HG02642 (cell line): ENCODE data around the gene NAT8L.

Experiments used
- ATAC-seq: cut with Tn5 transposase; IDR thresholded peaks from one replicate; pipeline ENCODE4 v1.9.1; 2021; ENCODE audit warnings: mild to moderate bottlenecking; ENCODE audit not compliant: unreplicated experiment, poor library complexity

NAT8L gene

GRCh38 chr4:2044542-2045517 is 14.3 kb upstream of the NAT8L start:
- ATAC-seq, result no peak

DNA sequence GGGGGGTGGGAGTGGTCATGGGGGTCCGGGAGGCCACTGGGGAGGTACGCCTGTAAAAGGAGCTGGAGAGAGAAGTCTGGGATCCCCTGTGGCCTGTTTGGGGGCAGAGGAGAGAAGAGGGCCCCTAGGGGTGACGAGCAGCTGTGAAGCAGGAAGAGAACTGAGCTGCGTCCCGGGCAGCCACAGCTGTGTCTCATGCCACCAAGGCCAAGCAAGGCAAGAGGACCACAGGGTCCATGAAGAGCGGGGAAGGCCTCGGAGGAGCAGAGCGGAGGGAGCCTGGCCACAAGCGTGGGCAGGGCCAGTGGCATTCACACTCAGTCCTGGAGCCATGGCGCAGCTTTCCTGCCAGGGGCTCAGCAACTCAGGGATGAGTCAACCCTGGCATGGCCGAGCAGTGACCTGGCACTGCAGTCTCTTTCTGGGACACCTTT is 13.6 kb upstream of the NAT8L start:
- ATAC-seq, result no peak

- no peak for ATAC-seq
Measured at GRCh38 chr4:2046031-2046961, 12.8 kb upstream of the NAT8L start.

- ATAC-seq, result no peak
Measured at GRCh38 chr4:2047031-2047660, 12.0 kb upstream of the NAT8L start.

DNA sequence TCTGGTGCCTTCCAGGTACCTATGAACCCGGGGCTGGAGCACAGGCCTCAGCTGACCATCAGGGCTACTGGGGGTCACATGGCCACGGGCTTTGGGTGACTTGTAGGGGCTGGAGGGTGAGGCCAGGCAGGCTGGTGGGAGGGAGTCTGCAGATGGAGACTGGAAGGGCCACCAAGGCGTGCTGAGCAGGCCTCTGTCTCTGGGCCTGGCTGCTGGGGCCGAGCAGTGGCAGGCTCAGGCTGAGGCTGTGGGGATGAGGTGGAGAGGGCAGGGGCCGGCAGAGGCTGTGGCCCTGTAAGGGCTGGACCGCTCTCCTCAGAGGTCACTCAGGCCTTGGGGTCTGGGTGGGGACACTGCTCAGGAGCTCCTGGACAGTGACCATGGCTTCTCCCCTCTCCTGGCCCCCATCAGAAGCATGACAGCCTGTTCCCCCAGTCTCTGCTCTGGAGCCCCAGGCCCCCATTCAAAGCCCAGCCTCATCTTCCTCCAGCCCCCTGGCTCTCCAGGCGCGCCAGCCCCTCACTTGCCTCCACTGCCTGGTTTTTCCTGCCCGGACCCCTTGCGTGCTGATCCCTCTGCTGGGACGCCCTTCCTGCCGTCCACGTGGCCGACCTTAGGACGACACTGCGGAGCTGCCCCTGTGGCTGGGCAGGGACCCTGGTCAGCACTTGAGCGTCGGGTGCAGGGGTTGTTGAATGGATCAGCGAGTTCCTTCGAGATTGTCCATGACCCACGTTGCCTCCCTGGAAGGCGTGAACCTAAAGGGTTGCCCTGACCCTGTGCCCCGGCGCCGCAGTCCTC is 11.1 kb upstream of the NAT8L start:
- no peak for ATAC-seq

GRCh38 chr4:2048831-2049230 is 10.3 kb upstream of the NAT8L start:
- ATAC-seq, result no peak

DNA sequence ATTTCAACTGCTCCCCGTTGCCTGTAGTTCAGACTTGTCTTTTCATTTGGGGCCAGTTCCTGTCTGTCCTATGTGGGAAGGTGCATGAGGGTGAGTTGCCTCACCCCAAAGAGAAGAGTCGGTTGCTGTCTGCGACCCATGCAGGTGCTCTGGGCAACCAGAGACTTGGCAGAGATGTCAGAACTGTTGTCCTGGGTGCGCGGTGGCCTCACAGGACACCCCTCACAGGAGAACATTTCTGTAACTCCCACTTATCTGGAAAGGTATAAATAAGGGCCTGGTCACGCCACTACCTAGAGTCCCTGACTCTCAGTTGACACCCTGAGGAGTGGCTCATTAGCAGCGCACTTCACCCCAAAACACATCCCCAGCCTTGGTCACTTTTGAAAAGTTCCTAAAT is 9.7 kb upstream of the NAT8L start:
- ATAC-seq, result no peak

DNA sequence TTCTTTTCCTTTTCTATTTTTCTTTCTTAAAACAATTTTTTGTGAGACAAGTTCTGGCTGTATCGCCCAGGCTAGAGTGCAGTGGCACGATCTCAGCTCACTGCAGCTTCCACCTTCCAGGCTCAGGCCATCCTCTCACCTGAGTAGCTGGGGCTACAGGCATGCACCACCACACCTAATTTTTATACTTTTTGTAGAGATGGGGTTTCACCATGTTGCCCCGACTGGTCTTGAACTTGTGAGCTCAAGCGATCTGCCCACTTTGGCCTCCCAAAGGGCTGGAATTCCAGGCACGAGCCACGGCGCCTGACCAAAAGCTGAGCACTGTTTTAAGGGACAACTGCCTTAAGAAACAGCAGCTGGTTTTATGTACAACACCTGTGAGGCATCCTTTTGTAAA is 9.3 kb upstream of the NAT8L start:
- no peak for ATAC-seq

- no peak for ATAC-seq
Measured at GRCh38 chr4:2051086-2051485, 8.0 kb upstream of the NAT8L start.

- no peak for ATAC-seq
Measured at GRCh38 chr4:2054217-2054616, 4.9 kb upstream of the NAT8L start.

DNA sequence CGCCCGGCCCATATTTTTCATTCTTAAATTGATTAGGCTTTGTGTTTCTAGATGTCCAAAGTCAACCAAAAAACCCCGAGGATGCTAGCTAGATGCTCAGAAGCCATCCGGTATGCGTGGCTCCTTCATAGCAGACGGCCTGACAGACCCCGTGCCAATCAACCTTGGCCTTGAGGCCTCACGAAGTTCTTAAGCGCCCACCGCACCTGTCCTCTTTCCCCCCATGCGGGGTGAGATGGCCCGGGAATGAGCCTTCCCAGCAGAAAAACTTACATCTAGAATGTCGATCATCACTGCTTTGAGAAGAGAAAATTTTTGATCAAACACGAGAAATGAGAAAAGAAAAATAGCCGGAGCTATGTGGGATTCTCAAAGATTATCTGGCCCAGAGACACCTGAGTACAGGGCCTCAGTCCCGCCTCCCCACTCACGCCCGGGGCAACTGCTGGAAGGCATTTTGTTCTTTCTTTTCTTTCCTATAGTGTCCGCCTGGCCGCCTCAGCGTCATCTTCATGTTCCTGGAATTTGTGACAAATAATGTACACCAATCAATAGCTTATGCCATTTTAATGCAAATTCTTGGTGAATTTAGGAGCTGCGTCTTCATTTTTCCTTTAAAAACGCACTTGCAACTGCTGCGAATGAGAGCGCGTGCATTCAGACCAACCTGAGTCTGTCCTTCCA is 1.6 kb upstream of the NAT8L start:
- no peak for ATAC-seq

GRCh38 chr4:2058264-2059045 is 672 bp upstream of the NAT8L start:
- ATAC-seq, result no peak

GRCh38 chr4:2059726-2060602 is 837 bp downstream of the NAT8L start:
- no peak for ATAC-seq

- ATAC-seq, result no peak
Measured at GRCh38 chr4:2060611-2061185, 1.6 kb downstream of the NAT8L start.

DNA sequence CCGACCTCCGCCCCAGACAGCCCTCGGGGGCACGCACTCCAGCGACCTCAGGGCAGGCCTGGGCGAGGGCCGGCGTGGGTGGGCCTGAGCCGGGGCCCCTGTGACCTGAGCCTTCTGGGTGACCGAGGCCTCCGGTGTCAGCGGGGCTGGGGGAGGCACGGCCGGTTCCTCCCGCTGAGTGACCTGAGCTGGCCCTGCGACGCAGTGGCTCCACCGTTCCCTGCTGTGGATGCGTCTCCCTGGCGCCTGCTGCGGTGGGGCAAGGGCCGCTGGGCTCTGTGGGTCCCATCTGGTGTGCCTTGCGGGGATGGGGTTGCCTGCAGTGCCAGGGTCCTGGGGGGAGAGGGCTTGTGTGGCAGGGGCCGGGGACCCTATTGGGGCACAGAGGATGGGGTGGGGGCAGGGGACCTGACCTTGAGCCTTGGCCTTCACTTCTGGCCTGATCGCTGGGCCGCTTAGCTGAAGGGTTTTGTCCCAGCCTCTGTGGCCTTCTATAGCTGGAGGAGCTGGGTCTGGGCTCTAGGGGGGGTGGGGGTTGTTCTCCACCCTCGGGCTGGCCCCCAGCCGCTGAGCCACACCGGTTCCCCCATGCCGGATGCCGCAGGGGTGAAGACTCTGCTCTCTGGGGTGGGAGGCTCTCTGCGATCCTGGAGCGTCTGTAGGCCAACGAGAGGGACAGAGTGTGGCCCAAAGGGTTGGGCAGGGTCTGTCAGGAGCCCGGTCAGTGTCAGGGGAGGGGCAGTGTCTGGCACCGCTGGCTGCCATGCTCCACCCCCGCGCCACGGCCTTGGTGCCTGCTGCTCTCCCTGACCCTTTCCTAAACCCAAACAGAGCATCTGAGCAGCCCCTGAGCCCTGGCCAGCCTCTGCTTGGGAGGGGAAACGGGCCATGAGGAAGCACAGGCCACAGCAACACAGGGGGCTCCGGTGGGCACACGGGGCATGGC is 2.3 kb downstream of the NAT8L start:
- no peak for ATAC-seq

- ATAC-seq, result no peak
Measured at GRCh38 chr4:2062168-2062807, 3.2 kb downstream of the NAT8L start.
